NCI-H1105 treated with DMSO at 0.1 percent for 48 hours (cell line): ENCODE measurements around the gene ANKRD6.

ENCODE experiments used
- DNase-seq: peaks from one replicate; lab custom pipeline; 2025; lab: John Stamatoyannopoulos, UW

ANKRD6 gene

GRCh38 chr6:89657445-89658158, 224.7 kb downstream of the ANKRD6 start:
- no peak for DNase-seq

GRCh38 chr6:89660981-89661380, 228.0 kb downstream of the ANKRD6 start:
- DNase-seq = no peak

- DNase-seq = no peak
Observed at GRCh38 chr6:89661559-89661958, 228.6 kb downstream of the ANKRD6 start.

- no peak for DNase-seq
Observed at GRCh38 chr6:89662659-89663223, 229.8 kb downstream of the ANKRD6 start.

- no peak for DNase-seq
Observed at GRCh38 chr6:89667872-89668556, 235.1 kb downstream of the ANKRD6 start.

- no peak for DNase-seq
Observed at GRCh38 chr6:89669002-89669401, 236.1 kb downstream of the ANKRD6 start.

GRCh38 chr6:89670935-89671565, 238.1 kb downstream of the ANKRD6 start:
- DNase-seq = no peak

- no peak for DNase-seq
Observed at GRCh38 chr6:89675949-89676748, 243.2 kb downstream of the ANKRD6 start.

- DNase-seq = no peak
Observed at GRCh38 chr6:89678531-89678930, 245.6 kb downstream of the ANKRD6 start.

- DNase-seq = no peak
Observed at GRCh38 chr6:89679215-89680120, 246.5 kb downstream of the ANKRD6 start.

GRCh38 chr6:89680150-89680549, 247.2 kb downstream of the ANKRD6 start:
- DNase-seq = peak; percentile 39

GRCh38 chr6:89680551-89680950, 247.6 kb downstream of the ANKRD6 start:
- DNase-seq = no peak

- no peak for DNase-seq
Observed at GRCh38 chr6:89681983-89682564, 249.1 kb downstream of the ANKRD6 start.

- no peak for DNase-seq
Observed at GRCh38 chr6:89682991-89683390, 250.0 kb downstream of the ANKRD6 start.
